Psoas muscle (tissue), 8 donors: ENCODE data around the gene PTPRD. TPM values are rescaled to one million over a fixed set of nuclear protein-coding genes. Genes with fewer than 3 reads are reported as not detected.

Experiments used
- ATAC-seq, 4 donors: fragments of 200-7000 bp; cut with Tn5 transposase; one replicate each; pipeline ENCODE4 v1.9.1; 2020; ENCODE audit warnings: moderate library complexity in 3 of 4, mild to moderate bottlenecking in 2 of 4
- DNase-seq, 2 donors: peaks; one replicate each; pipeline ENCODE4 v3.0.0-alpha.2; 2020
- H3K27ac ChIP-seq: fragments of 200-600 bp; one replicate; pipeline ENCODE4 v1.8.0; 2022
- H3K27me3 ChIP-seq, 3 donors: fragments of 200-600 bp in 1 of 3; one replicate each; pipeline versions ENCODE4 v1.6.1 to v1.8.0; 2013 to 2022; ENCODE audit warnings: low read length in 2 of 3, mild to moderate bottlenecking in 2 of 3, moderate library complexity in 1 of 3; ENCODE audit not compliant: insufficient read depth in 3 of 3
- H3K36me3 ChIP-seq, 2 donors: fragments of 200-600 bp in 1 of 2; one replicate each; pipeline versions ENCODE4 v1.6.1 to v1.8.0; 2013 to 2022; ENCODE audit warnings: low read depth in 1 of 2, mild to moderate bottlenecking in 1 of 2, moderate library complexity in 1 of 2; ENCODE audit not compliant: insufficient read depth in 1 of 2
- H3K4me1 ChIP-seq: fragments of 200-600 bp; one replicate; pipeline ENCODE4 v1.8.0; 2022
- H3K4me3 ChIP-seq: fragments of 200-600 bp; one replicate; pipeline ENCODE4 v1.8.0; 2022; ENCODE audit warnings: mild to moderate bottlenecking
- H3K9me3 ChIP-seq: fragments of 200-600 bp; one replicate; pipeline ENCODE4 v1.8.0; 2022
- WGBS, 3 donors: extraction: QIAGEN DNeasy Blood & Tissue Kit; methylation state at CpG; one replicate each; pipeline versions ENCODE4 v1.1.6 to v1.1.7; 2013; 5-methylcytosine and 5-hydroxymethylcytosine counted together
- intact Hi-C, 2 donors: fragments of 100-400 bp; cut with DNase I; formaldehyde crosslinking; loops; one replicate each; pipeline versions ENCODE4 v1.11.0 to v1.14.2; 2022
- polyA plus RNA-seq, 3 donors: library from polyadenylated mRNA; stranded (reverse); fragments of 200-250 nt; gene quantifications; one replicate each; pipeline ENCODE4 v1.2.3, GENCODE V29; 2013
- total RNA-seq, 4 donors: library from RNA; stranded (reverse); fragmentation: NEBNext Ultra II Directional in 2 of 4; extraction: Animal tissue kit (Norgen Biotek cat#: 25700) in 2 of 4; gene quantifications; one replicate each; pipeline versions ENCODE4 v1.2.1 to v1.2.4, GENCODE V29; 2021 to 2023
- TF ChIP-seq, protein P1 (sequence below): fragments of 200-600 bp; IDR thresholded peaks from one replicate; pipeline ENCODE4 v1.8.0; 2022; ENCODE audit warnings: antibody characterized with exemption
- donor health status: healthy with polysubstance abuse.
- donor health status: DM: no; HTN: no; CAD: no; lungs with moderate emphysema.
- donor health status: Bipolar disorder and iron deficiency.
- donor health status: healthy.
- donor health status: DM: yes; HTN: yes; CAD: no.
- donor health status: DM: no; HTN: no; CAD: no.
- donor health status: DM: no; HTN: no; CAD: no.
- donor health status: DM: yes; HTN: yes; CAD: no.

PTPRD gene
- total and polyA plus RNA-seq, 7 donors = 0.44 to 3.1 (median 0.91) TPM

DNA sequence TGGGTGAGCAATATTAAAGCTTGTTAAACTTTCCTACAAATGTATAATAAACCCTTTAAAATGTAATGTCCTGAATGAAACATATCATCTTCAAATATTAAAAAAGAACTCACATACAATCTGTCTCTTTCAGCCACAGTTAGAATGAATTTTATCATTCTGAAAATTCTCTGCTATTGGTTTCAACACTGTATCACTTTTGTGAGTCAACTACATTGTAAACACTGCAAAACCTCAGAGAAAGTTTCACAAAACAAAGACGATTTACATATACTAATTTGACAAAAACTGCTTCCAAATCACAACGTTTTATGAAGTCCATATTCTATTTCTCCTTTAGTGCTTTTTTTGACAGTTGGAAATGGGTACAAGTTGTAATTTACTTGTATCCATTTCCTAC lies 1781.2 kb downstream of the PTPRD start:
- 72 to 74% (median 73%) methylated on average over 2 of the region's 2 CpGs for WGBS, 3 donors
- no peak for DNase-seq
- Histone ChIP-seq H3K27me3 (no peaks in the 10 kb centered on the region), H3K9me3 (no peaks in the 10 kb centered on the region), H3K36me3 (no peaks in the 10 kb centered on the region), H3K4me1 (no peaks in the 10 kb centered on the region), H3K4me3 (no peak overlapping the region), H3K27ac (no peak overlapping the region)
- ATAC-seq = no peak
- TF ChIP-seq, protein P1, sequence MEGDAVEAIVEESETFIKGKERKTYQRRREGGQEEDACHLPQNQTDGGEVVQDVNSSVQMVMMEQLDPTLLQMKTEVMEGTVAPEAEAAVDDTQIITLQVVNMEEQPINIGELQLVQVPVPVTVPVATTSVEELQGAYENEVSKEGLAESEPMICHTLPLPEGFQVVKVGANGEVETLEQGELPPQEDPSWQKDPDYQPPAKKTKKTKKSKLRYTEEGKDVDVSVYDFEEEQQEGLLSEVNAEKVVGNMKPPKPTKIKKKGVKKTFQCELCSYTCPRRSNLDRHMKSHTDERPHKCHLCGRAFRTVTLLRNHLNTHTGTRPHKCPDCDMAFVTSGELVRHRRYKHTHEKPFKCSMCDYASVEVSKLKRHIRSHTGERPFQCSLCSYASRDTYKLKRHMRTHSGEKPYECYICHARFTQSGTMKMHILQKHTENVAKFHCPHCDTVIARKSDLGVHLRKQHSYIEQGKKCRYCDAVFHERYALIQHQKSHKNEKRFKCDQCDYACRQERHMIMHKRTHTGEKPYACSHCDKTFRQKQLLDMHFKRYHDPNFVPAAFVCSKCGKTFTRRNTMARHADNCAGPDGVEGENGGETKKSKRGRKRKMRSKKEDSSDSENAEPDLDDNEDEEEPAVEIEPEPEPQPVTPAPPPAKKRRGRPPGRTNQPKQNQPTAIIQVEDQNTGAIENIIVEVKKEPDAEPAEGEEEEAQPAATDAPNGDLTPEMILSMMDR = no peak
- intact Hi-C loops = no loop called here

GRCh38 chr9:8826281-8826680 lies 1786.5 kb downstream of the PTPRD start:
- TF ChIP-seq, protein P1 = no peak
- Histone ChIP-seq H3K4me1 (no peaks in the 10 kb centered on the region), H3K27ac (no peak overlapping the region), H3K36me3 (no peaks in the 10 kb centered on the region), H3K9me3 (no peaks in the 10 kb centered on the region), H3K27me3 (no peaks in the 10 kb centered on the region), H3K4me3 (no peak overlapping the region)
- ATAC-seq (no peak), DNase-seq (no peak)
- WGBS, 3 donors = 88 to 95% (median 91%) methylated on average over 2 of the region's 2 CpGs
- intact Hi-C loops = no loop called here

- intact Hi-C loops = no loop called here
- DNase-seq = no peak
- no peak overlapping the region for H3K27ac ChIP-seq
- H3K27me3 ChIP-seq = no peaks in the 10 kb centered on the region
- no peaks in the 10 kb centered on the region for H3K4me1 ChIP-seq
- H3K9me3 ChIP-seq = no peaks in the 10 kb centered on the region
- H3K36me3 ChIP-seq = no peaks in the 10 kb centered on the region
- TF ChIP-seq, protein P1 = no peak
- H3K4me3 ChIP-seq = no peak overlapping the region
- no peak for ATAC-seq
- 56 to 72% (median 72%) methylated on average over 3 of the region's 3 CpGs for WGBS, 3 donors
These were observed 1787.1 kb downstream of the PTPRD start for GRCh38 chr9:8825585-8826147.

GRCh38 chr9:8823131-8823895 lies 1789.5 kb downstream of the PTPRD start:
- H3K27me3 ChIP-seq = no peaks in the 10 kb centered on the region
- no peak for DNase-seq
- no peak overlapping the region for H3K4me3 ChIP-seq
- no peaks in the 10 kb centered on the region for H3K4me1 ChIP-seq
- intact Hi-C loops = no loop called here
- H3K9me3 ChIP-seq = no peaks in the 10 kb centered on the region
- WGBS, 3 donors = 96% methylated on average over 10 of the region's 10 CpGs
- no peaks in the 10 kb centered on the region for H3K36me3 ChIP-seq
- H3K27ac ChIP-seq = no peak overlapping the region
- TF ChIP-seq, protein P1 = no peak
- no peak for ATAC-seq

GRCh38 chr9:8822667-8823025 lies 1790.2 kb downstream of the PTPRD start:
- Histone ChIP-seq H3K4me1 (no peaks in the 10 kb centered on the region), H3K27ac (no peak overlapping the region), H3K36me3 (no peaks in the 10 kb centered on the region), H3K4me3 (no peak overlapping the region), H3K9me3 (no peaks in the 10 kb centered on the region), H3K27me3 (no peaks in the 10 kb centered on the region)
- ATAC-seq (no peak), DNase-seq (no peak)
- WGBS, 3 donors = 43 to 64% (median 45%) methylated on average over 5 of the region's 5 CpGs
- TF ChIP-seq, protein P1 = no peak
- intact Hi-C loops = no loop called here
